Esophagus squamous epithelium (tissue), 5 donors: ENCODE measurements around the gene GSG1L. TPM values are rescaled to one million over a fixed set of nuclear protein-coding genes. Genes with fewer than 3 reads are reported as not detected.

Source experiments
- DNase-seq: peaks from one replicate; lab custom pipeline; 2025; lab: John Stamatoyannopoulos, UW
- H3K27ac ChIP-seq, 4 donors: fragments of 200-600 bp; sonication (generic); one replicate each; pipeline ENCODE4 v1.5.1; 2016 to 2019; ENCODE audit warnings: mild to moderate bottlenecking in 1 of 4
- H3K27me3 ChIP-seq, 4 donors: fragments of 200-600 bp; sonication (generic); 1 replicate in 3 of 4; 2 replicates in 1 of 4; pipeline versions ENCODE4 v1.5.1 to v1.6.0; 2017 to 2021; ENCODE audit warnings: antibody characterized with exemption in 1 of 4
- H3K36me3 ChIP-seq, 3 donors: fragments of 200-600 bp; sonication (generic); one replicate each; pipeline ENCODE4 v1.5.1; 2016 to 2019
- H3K4me1 ChIP-seq, 3 donors: fragments of 200-600 bp; sonication (generic); one replicate each; pipeline ENCODE4 v1.5.1; 2017 to 2019
- H3K4me3 ChIP-seq, 4 donors: fragments of 200-600 bp; sonication (generic); 1 replicate in 3 of 4; 2 replicates in 1 of 4; pipeline ENCODE4 v1.5.1; 2016 to 2019; ENCODE audit warnings: mild to moderate bottlenecking in 2 of 4, moderate library complexity in 1 of 4
- H3K9me3 ChIP-seq, 3 donors: fragments of 200-600 bp; sonication (generic); one replicate each; pipeline ENCODE4 v1.5.1; 2016 to 2019
- CTCF ChIP-seq, 6 experiments: fragments of 450-650 bp in 4 of 6; fragments of 200-600 bp in 2 of 6; sonication (generic) in 2 of 6; IDR thresholded peaks; one replicate each; pipeline ENCODE4 v1.5.1; 2016 to 2019; ENCODE audit warnings: antibody characterized with exemption in 6 of 6, mild to moderate bottlenecking in 4 of 6, moderate library complexity in 4 of 6
- POLR2A ChIP-seq, 4 donors: fragments of 450-650 bp; IDR thresholded peaks; one replicate each; pipeline ENCODE4 v1.6.1; 2017; ENCODE audit warnings: antibody characterized with exemption in 4 of 4, mild to moderate bottlenecking in 4 of 4, moderate library complexity in 3 of 4
- WGBS, 2 donors: methylation state at CpG; one replicate each; pipeline ENCODE4 v1.1.5; 2018; 5-methylcytosine and 5-hydroxymethylcytosine counted together
- intact Hi-C: fragments of 100-400 bp; cut with DNase I; formaldehyde crosslinking; loops from one replicate; pipeline ENCODE4 v1.15.0; 2022
- total RNA-seq, 4 donors: library from RNA; depleted of rRNA; stranded (reverse); fragments of >200 nt; gene quantifications; one replicate each; pipeline ENCODE4 v1.1.0, GENCODE V29; 2016
- donor health status: DM: yes; HTN: yes; CAD: no.

GSG1L gene
- total RNA-seq, 4 donors from 2014 or later = under 0.01 to 0.21 TPM; not detected in 2

GRCh38 chr16:27860091-27860490, 203.4 kb downstream of the GSG1L start:
- H3K4me1 ChIP-seq = no peaks in the 10 kb centered on the region
- no peak overlapping the region for H3K4me3 ChIP-seq
- H3K27ac ChIP-seq = no peak overlapping the region
- TF ChIP-seq CTCF (IDR thresholded peaks at IDR 0.05) (no peak), POLR2A (IDR thresholded peaks at IDR 0.05) (no peak)
- H3K27me3 ChIP-seq = peaks cover 0 to 12% (median 0%) of the 10 kb centered on the region in 4 donors
- DNase-seq = no peak
- intact Hi-C loops = no loop called here
- 78 to 81% methylated on average over 3 to 6 of the region's 7 CpGs for WGBS, 2 donors
- no peaks in the 10 kb centered on the region for H3K36me3 ChIP-seq
- H3K9me3 ChIP-seq = peaks cover 0 to 24% (median 5%) of the 10 kb centered on the region in 3 donors

- Histone ChIP-seq H3K36me3 (no peaks in the 10 kb centered on the region), H3K4me1 (no peaks in the 10 kb centered on the region), H3K27ac (no peak overlapping the region), H3K27me3 (peaks cover 0 to 22% (median 0%) of the 10 kb centered on the region in 4 donors), H3K4me3 (no peak overlapping the region), H3K9me3 (peaks cover 0 to 18% (median 5%) of the 10 kb centered on the region in 3 donors)
- no peak for TF ChIP-seq CTCF (IDR thresholded peaks at IDR 0.05)
- no peak for TF ChIP-seq POLR2A (IDR thresholded peaks at IDR 0.05)
- 26 to 35% methylated on average over 4 to 5 of the region's 8 CpGs for WGBS, 2 donors
- DNase-seq = no peak
- intact Hi-C loops = no loop called here
Measured at GRCh38 chr16:27859020-27859419, 204.5 kb downstream of the GSG1L start.

- no peak for TF ChIP-seq CTCF (IDR thresholded peaks at IDR 0.05)
- no peak for TF ChIP-seq POLR2A (IDR thresholded peaks at IDR 0.05)
- intact Hi-C loops = no loop called here
- H3K9me3 ChIP-seq = no peaks in the 10 kb centered on the region
- H3K27ac ChIP-seq = no peak overlapping the region
- no peaks in the 10 kb centered on the region for H3K36me3 ChIP-seq
- H3K4me1 ChIP-seq = no peaks in the 10 kb centered on the region
- WGBS, 2 donors = 31 to 36% methylated on average over 1 of the region's 3 CpGs
- no peak overlapping the region for H3K4me3 ChIP-seq
- DNase-seq = no peak
- H3K27me3 ChIP-seq = peaks cover 0 to 69% (median 0%) of the 10 kb centered on the region in 4 donors
Measured at GRCh38 chr16:27853651-27854050, 209.9 kb downstream of the GSG1L start.

GRCh38 chr16:27853101-27853500, 210.4 kb downstream of the GSG1L start:
- Histone ChIP-seq H3K36me3 (no peaks in the 10 kb centered on the region), H3K9me3 (no peaks in the 10 kb centered on the region), H3K27me3 (peaks cover 0 to 69% (median 0%) of the 10 kb centered on the region in 4 donors), H3K4me3 (no peak overlapping the region), H3K4me1 (no peaks in the 10 kb centered on the region), H3K27ac (no peak overlapping the region)
- no peak for DNase-seq
- intact Hi-C loops = no loop called here
- WGBS, 2 donors = 29 to 40% methylated on average over 9 of the region's 9 CpGs
- TF ChIP-seq CTCF (IDR thresholded peaks at IDR 0.05) (no peak), POLR2A (IDR thresholded peaks at IDR 0.05) (no peak)

GRCh38 chr16:27852681-27853080, 210.8 kb downstream of the GSG1L start:
- Histone ChIP-seq H3K4me3 (no peak overlapping the region), H3K27me3 (peaks cover 0 to 66% (median 0%) of the 10 kb centered on the region in 4 donors), H3K4me1 (no peaks in the 10 kb centered on the region), H3K9me3 (no peaks in the 10 kb centered on the region), H3K27ac (no peak overlapping the region), H3K36me3 (no peaks in the 10 kb centered on the region)
- 46 to 69% methylated on average over 11 to 13 of the region's 13 CpGs for WGBS, 2 donors
- intact Hi-C loops = no loop called here
- no peak for DNase-seq
- TF ChIP-seq CTCF (IDR thresholded peaks at IDR 0.05) = no peak
- no peak for TF ChIP-seq POLR2A (IDR thresholded peaks at IDR 0.05)
